HFFc6 (cell line): Measurements from ENCODE around the gene ANKRD55. TPM values are rescaled to one million over a fixed set of nuclear protein-coding genes. Genes with fewer than 3 reads are reported as not detected.
"Not testable (repeated sequence)": the region's sequence is repeated elsewhere in the genome, so short reads cannot be mapped to it uniquely, and the experiment has no call there.

Experiments used
- DNase-seq: peaks from one replicate; pipeline ENCODE4 v3.0.0-alpha.2; 2018
- H3K27ac Mint-ChIP-seq: 2 replicates; pipeline ENCODE4 v1.8.0; 2020; ENCODE audit warnings: mild to moderate bottlenecking, mixed read lengths
- H3K27me3 Mint-ChIP-seq: 2 replicates; pipeline ENCODE4 v1.8.0; 2021; ENCODE audit warnings: mild to moderate bottlenecking, moderate library complexity, mixed read lengths; ENCODE audit not compliant: insufficient read depth
- H3K36me3 Mint-ChIP-seq: 2 replicates; pipeline ENCODE4 v1.8.0; 2021; ENCODE audit warnings: low read depth, mixed read lengths
- H3K4me1 Mint-ChIP-seq: 2 replicates; pipeline ENCODE4 v1.8.0; 2020; ENCODE audit warnings: low read depth, mixed read lengths
- H3K4me3 Mint-ChIP-seq: 2 replicates; pipeline ENCODE4 v1.8.0; 2020; ENCODE audit warnings: mild to moderate bottlenecking, moderate library complexity, mixed read lengths
- H3K9me3 Mint-ChIP-seq: 2 replicates; pipeline ENCODE4 v1.8.0; 2020; ENCODE audit warnings: mild to moderate bottlenecking, mixed read lengths
- total RNA-seq, 6 experiments: library from RNA; stranded (reverse); fragmentation: NEBNext Ultra II Directional; extraction: Animal tissue kit (Norgen Biotek cat#: 25700); gene quantifications; 2 replicates in 1 of 6; 3 replicates in 5 of 6; pipeline ENCODE4 v1.2.3, GENCODE V29; 2021
- TF ChIP-seq, protein P1 (sequence below): fragments of 200-600 bp; sonication (generic); IDR thresholded peaks from 2 replicates; pipeline ENCODE4 v1.5.0; 2021; ENCODE audit warnings: antibody characterized with exemption, mild to moderate bottlenecking

Gene ANKRD55
- total RNA-seq, 6 experiments from 2014 or later = not detected

DNA sequence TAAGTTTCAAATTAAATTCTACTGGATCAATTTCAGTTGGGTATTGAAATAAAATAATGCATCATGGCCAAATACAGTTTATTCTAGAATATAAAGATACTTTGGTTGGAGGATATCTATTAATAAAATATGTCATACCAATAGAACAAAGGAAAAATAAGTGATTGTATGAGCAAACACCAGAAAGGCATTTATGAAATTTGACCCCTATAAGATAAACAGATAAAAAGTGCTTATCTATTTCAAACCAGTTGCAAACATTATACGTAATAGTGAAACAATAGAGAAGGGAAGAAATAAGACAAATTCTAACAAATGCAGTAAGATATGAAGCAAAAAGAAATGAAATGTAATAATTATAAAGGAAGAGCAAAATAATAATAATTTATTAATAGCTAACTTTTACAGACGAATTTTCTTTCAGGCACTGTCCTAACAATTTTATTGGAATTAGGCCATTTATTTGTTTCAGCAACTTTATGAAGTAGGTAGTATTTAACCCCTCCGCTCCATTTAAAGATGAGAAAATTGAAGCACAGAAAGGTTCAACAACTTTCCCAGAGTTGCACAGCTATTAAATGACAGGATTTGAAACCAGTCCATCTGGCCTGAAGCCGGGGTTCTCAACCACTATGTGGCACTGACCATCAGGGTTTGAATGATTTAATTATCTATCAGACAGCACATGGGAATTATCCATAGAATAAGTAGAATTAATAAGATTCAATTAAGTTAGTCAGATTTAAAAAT is 20.8 kb downstream of the ANKRD55 start:
- no peak overlapping the region for H3K4me3 Mint-ChIP-seq
- H3K9me3 Mint-ChIP-seq = peaks cover 12% of the 10 kb centered on the region
- H3K36me3 Mint-ChIP-seq = peaks cover 20% of the 10 kb centered on the region
- TF ChIP-seq, protein P1, sequence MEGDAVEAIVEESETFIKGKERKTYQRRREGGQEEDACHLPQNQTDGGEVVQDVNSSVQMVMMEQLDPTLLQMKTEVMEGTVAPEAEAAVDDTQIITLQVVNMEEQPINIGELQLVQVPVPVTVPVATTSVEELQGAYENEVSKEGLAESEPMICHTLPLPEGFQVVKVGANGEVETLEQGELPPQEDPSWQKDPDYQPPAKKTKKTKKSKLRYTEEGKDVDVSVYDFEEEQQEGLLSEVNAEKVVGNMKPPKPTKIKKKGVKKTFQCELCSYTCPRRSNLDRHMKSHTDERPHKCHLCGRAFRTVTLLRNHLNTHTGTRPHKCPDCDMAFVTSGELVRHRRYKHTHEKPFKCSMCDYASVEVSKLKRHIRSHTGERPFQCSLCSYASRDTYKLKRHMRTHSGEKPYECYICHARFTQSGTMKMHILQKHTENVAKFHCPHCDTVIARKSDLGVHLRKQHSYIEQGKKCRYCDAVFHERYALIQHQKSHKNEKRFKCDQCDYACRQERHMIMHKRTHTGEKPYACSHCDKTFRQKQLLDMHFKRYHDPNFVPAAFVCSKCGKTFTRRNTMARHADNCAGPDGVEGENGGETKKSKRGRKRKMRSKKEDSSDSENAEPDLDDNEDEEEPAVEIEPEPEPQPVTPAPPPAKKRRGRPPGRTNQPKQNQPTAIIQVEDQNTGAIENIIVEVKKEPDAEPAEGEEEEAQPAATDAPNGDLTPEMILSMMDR = no peak
- H3K4me1 Mint-ChIP-seq = peaks cover 35% of the 10 kb centered on the region
- no peaks in the 10 kb centered on the region for H3K27me3 Mint-ChIP-seq
- no peak for DNase-seq
- no peak overlapping the region for H3K27ac Mint-ChIP-seq

DNA sequence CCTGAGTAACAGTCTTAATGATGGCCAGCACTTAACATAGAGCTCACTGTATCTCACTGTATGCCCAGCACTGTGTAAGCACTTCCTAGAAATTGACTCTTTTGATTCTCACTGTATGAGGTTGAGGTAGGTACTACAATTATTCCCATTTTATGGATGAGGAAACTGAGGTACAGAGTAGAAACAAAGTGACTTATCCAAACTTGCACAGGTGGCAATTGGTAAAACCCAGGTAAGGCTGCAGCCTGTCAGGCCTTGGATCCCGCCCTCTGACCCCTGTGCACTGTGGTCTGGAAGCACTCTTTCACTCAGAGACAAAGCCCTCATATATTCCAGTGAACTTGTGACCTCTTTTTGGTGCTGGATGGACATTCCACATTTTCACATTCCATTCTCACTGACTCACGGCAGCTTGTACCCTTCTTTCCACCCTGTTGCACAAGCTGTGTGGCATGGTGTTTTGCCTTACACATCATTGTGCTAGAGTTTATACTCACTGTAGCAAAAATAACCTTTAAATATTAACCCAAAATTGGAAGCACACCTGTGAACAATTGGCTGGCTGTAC is 21.7 kb downstream of the ANKRD55 start:
- no peaks in the 10 kb centered on the region for H3K27me3 Mint-ChIP-seq
- H3K4me3 Mint-ChIP-seq = peak overlapping the region; percentile 19; the same call in 1 of the 2 replicates
- TF ChIP-seq, protein P1 = no peak
- H3K4me1 Mint-ChIP-seq = peaks cover 45% of the 10 kb centered on the region
- H3K9me3 Mint-ChIP-seq = 0 out of 2 replicates have a peak, but pooled peaks cover 2% of the 10 kb centered on the region
- H3K27ac Mint-ChIP-seq = peak overlapping the region; percentile 58; the same call in 1 of the 2 replicates
- peak; percentile 68 for DNase-seq
- peaks cover 11% of the 10 kb centered on the region for H3K36me3 Mint-ChIP-seq

DNA sequence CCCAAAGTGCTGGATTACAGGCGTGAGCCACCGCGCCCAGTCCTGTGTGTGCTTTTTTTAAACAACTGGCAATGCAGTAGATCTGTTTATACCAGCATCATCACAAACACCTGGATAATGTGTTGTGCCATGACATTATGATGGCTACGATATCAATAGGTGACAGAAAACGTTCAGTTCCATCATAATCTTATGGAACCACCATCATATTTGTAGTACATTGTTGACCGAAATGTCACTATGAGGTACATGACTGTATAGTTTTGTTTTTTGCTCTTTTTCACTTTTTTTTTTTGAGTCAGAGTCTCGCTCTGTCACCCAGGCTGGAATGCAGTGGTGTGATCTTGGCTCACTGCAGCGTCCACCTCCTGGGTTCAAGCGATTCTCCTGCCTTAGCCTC is 24.4 kb downstream of the ANKRD55 start:
- DNase-seq = no peak
- no peaks in the 10 kb centered on the region for H3K9me3 Mint-ChIP-seq
- TF ChIP-seq, protein P1 = no peak
- H3K4me3 Mint-ChIP-seq = no peak overlapping the region
- H3K27ac Mint-ChIP-seq = no peak overlapping the region
- no peaks in the 10 kb centered on the region for H3K27me3 Mint-ChIP-seq
- H3K36me3 Mint-ChIP-seq = peaks cover 2% of the 10 kb centered on the region; the same call in 1 of the 2 replicates
- peaks cover 51% of the 10 kb centered on the region for H3K4me1 Mint-ChIP-seq

DNA sequence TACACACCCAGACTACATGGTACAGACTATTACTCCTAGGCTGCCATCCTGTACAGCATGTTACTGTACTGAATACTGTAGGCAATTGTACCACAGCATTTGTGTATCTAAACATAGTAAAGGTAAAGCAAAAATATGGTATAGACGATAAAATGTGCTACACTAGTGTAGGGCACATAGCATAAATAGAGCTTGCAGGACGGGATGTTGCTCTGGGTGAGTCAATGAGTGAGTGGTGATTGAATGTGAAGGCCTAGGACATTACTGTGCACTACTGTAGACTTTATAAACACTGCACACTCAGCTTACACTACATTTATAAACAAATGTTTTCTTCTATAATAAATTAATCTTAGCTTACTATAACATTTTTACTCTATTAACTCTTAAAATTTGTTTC is 25.6 kb downstream of the ANKRD55 start:
- Mint-ChIP-seq H3K36me3 (no peaks in the 10 kb centered on the region), H3K4me1 (peaks cover 54% of the 10 kb centered on the region), H3K9me3 (no peaks in the 10 kb centered on the region), H3K27ac (peak overlapping the region; percentile 94; the same call in 1 of the 2 replicates), H3K4me3 (no peak overlapping the region), H3K27me3 (no peaks in the 10 kb centered on the region)
- TF ChIP-seq, protein P1 = no peak
- DNase-seq = peak; percentile 25

DNA sequence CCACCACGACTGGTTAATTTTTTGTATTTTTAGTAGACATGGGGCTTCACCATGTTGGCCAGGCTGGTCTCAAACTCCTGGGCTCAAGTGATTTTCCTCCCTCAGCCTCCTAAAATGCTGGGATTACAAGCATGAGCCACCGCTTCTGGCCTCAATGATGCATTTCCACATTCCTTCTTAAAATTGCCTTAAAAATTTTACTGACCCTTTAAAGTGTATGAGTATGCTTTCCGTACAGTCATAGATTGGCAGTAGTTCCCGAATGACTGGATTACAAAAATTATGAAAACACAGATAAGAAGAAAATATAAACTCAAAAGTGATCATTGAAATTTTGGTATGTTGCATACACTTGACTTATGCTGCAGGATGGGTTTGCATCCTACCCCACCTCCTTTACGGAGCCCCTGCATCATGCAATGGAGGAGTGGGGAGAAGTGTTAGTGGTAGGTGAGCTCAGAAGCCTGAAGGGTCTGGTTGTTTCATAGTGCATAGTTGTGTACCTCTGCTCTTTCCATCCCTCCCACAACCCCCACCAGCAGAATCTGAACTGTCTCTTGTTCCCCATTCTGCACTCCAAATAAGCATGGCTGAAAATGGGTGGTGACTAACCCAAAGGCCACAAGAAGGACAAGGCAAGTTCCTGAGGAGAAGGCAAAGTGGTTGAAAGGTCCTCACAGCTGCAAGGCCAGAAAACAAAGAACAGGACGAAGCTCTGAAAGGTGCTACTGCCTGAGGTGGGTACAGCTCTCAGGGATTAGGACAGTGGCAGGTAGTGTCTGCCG is 26.8 kb downstream of the ANKRD55 start:
- TF ChIP-seq, protein P1 = no peak
- no peaks in the 10 kb centered on the region for H3K9me3 Mint-ChIP-seq
- H3K27ac Mint-ChIP-seq = peak overlapping the region; percentile 94
- peak overlapping the region; percentile 62 for H3K4me3 Mint-ChIP-seq
- no peaks in the 10 kb centered on the region for H3K36me3 Mint-ChIP-seq
- DNase-seq = peak; percentile 74
- no peaks in the 10 kb centered on the region for H3K27me3 Mint-ChIP-seq
- peaks cover 45% of the 10 kb centered on the region for H3K4me1 Mint-ChIP-seq

DNA sequence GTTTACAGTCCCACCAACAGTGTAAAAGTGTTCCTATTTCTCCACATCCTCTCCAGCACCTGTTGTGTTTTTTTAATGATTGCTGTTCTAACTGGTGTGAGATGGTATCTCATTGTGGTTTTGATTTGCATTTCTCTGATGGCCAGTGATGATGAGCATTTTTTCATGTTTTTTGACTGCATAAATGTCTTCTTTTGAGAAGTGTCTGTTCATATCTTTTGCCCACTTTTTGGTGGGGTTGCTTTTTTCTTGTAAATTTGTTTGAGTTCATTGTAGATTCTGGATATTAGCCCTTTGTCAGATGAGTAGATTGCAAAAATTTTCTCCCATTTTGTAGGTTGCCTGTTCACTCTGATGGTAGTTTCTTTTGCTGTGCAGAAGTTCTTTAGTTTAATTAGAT is 29.2 kb downstream of the ANKRD55 start:
- not testable (repeated sequence) for H3K27ac Mint-ChIP-seq, H3K4me3 Mint-ChIP-seq

More for the DNA sequence above, 29.2 kb downstream of the ANKRD55 start:
- not testable (repeated sequence) for H3K36me3 Mint-ChIP-seq, DNase-seq, H3K9me3 Mint-ChIP-seq, H3K27me3 Mint-ChIP-seq
- peaks cover 47% of the 10 kb centered on the region for H3K4me1 Mint-ChIP-seq
